Activated gamma-delta T cell (primary cell): Measurements from ENCODE around the gene LAMC1.

Experiments used
- DNase-seq: peaks from one replicate; lab custom pipeline; 2025; lab: John Stamatoyannopoulos, UW

The LAMC1 gene

GRCh38 chr1:183191833-183192232 lies 168.6 kb downstream of the LAMC1 start:
- DNase-seq: no peak

- DNase-seq: no peak
These were observed 170.8 kb downstream of the LAMC1 start for GRCh38 chr1:183193963-183194525.

DNA sequence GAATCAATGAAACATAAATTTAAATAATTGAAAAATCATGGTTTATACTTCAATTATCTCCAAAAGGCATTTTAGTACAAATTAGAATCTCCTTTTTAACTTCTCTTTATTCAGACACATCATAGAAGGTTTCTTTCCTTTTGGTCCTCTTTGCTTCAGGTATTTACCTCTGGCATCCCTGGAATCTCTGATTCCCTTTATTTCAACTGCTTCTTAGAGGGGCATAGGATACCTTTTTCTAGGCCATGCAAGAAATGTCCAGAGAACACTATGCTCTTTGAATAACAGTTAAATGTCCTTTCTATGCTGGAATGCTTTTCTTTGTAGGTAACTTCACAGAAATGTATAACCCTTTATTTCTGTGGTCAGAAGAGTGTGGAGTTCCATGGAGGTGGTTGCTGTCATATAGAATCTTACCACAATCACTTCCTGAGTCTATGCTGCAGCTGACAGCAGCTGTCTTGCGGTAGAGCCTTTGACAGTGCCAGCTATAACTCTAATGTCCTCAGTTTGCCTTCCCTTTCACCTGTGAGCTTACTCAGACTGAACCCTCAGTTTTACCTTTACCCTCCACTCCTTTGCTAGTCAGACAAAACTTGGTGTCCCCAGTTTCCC lies 171.4 kb downstream of the LAMC1 start:
- DNase-seq: no peak

DNA sequence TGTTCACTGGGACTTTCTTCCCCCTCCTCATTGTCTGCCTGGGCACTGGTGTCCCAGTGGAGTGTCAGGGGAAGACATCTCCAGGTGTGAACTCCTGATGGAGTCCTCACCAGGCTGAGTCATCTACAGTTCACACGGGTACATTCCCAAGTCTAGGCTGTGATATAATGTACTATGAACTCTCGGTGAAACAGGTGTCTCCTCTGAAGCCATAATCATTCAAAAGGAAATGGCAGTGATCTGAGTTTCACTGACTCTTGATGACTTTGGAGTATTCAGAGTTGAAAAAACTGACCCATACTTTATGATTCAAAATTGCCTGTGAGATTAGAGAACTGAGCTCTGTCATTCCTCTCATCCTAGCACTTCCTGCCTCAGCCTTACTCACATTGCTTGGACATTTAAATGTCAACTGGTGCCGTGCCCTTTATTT lies 171.9 kb downstream of the LAMC1 start:
- no peak for DNase-seq
